HG03575 (cell line): ENCODE measurements around the gene PHTF2.
"Not testable (repeated sequence)": the region's sequence is repeated elsewhere in the genome, so short reads cannot be mapped to it uniquely, and the experiment has no call there.

ENCODE experiments used
- ATAC-seq: cut with Tn5 transposase; IDR thresholded peaks from one replicate; pipeline ENCODE4 v1.9.1; 2021; ENCODE audit not compliant: unreplicated experiment, insufficient number of reproducible peaks, low FRiP score; ENCODE audit errors: extremely low read depth

PHTF2 gene

DNA sequence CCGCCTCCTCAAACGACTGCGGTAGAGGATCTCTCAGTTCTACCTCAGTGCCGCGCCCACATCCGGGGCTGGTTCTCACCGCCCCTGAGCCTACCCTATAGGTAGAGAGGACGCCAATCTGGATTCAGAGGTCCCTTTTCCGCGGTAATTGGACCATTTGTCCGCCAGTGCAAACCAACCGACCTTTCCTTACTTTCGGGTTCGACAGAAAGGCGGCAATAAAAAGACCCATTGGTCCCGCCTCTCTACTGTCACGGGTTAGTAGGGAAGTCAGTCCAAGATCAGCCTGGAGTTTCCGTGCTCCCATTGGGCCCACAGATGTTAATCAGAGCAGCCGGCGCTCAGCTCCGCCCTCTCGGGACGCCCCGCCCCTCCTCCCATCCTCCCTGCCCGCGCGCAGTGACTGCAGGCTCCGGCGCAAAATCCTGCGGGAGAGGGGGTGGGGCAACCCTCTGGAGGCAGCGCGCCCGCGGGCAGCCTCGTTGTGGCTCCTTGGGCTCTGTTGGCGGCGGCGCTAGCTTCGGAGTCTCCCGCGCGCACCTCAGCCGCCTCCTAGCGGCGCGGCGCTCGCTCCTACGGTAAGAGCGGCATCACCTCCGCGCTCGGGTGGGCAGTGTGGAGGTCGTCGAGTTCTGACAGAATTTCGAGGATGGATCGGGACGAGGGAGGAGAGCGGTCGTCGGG is at the start of gene PHTF2, which contains the start of gene TMEM60:
Gene PHTF2, plus strand, starts transcription at position 380 of the 684 bp plus-strand sequence.
Gene TMEM60, minus strand, starts transcription at position 41 of the 684 bp plus-strand sequence. CDS start 4,061 bp downstream, outside the sequence.
- ATAC-seq: peak; percentile 73

- ATAC-seq: no peak
These were observed 46.6 kb upstream of the PHTF2 start for GRCh38 chr7:77752016-77752415.

GRCh38 chr7:77753173-77753572 is 45.4 kb upstream of the PHTF2 start:
- ATAC-seq: no peak

GRCh38 chr7:77757589-77757988 is 41.0 kb upstream of the PHTF2 start:
- peak; percentile 79 for ATAC-seq

GRCh38 chr7:77759294-77759889 is 39.2 kb upstream of the PHTF2 start:
- ATAC-seq: no peak

GRCh38 chr7:77760809-77761453 is 37.6 kb upstream of the PHTF2 start:
- no peak for ATAC-seq

DNA sequence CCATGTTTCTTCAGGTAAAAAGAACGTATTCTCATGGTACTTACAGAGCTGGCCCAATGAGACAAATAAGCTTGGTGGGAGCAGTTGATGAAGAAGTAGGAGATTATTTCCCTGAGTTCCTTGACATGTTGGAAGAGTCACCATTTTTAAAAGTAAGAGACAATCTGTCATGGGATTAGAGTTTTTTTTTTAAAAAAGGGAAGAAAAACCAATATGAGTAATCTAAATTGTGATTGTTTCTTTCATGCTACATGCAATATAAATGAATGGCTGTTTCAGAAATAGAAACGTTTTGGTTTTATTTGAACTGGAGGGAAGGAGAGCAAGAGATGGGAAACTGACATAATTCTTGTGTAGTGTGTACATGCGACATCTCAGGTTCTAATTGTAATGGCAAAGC is 33.1 kb upstream of the PHTF2 start:
- no peak for ATAC-seq

GRCh38 chr7:77765906-77766800 is 32.4 kb upstream of the PHTF2 start:
- no peak for ATAC-seq

DNA sequence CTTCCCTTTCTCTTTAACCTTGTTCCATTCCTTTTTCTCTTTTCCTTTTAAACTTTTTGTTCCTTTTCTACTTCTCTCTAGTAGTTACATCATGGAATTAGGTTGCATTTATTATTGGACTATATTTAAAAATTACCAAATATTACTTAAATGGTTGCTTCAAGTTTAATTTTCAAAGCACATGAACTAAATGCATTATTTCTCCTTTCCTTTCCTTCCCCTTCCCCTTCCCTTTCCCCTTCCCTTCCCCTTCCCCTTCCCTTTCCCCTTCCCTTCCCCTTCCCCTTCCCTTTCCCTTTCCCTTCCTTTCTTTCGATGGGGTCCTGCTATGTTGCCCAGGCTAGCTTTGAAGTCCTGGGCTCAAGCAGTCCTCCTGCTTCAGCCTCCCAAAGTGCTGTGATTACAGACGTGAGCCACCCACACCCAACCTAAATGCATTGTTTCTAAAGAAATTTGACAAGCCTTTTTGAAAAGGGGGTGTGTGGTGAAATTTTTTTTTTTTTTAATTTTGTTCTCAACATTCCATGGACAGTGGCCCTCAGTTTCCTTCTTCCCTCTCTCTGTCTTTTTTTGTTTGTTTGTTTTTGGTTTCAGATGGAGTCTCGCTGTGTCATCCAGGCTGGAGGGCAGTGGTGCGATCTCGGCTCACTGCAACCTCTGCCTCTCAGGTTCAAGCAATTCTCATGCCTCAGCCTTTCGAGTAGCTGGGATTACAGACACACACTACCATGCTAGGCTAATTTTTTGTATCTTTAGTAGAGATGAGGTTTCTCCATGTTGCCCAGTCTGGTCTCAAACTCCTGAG is 31.6 kb upstream of the PHTF2 start:
- ATAC-seq: no peak

- ATAC-seq: no peak
These were observed 28.3 kb upstream of the PHTF2 start for GRCh38 chr7:77770316-77770715.

DNA sequence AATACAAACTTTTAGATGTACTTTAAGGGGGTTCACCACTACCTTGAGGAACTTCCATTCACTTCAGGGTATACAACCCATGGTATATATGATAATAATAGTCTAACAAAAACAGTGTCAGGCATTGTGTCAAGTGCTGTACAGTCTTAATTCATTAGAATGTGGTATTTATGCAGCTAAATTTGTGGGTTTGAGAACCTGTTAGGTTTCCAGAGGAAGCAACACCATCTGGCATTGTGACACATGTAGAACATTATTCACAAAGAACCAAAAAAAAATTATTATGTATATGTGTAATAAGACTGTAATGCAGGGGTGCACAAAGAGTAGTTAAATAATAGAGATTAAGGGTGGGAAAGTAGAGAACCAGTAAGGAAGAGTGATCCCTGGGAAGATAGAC is 26.7 kb upstream of the PHTF2 start:
- ATAC-seq: no peak

GRCh38 chr7:77778535-77778934 is 20.0 kb upstream of the PHTF2 start:
- no peak for ATAC-seq

GRCh38 chr7:77782383-77782782 is 16.2 kb upstream of the PHTF2 start:
- no peak for ATAC-seq

DNA sequence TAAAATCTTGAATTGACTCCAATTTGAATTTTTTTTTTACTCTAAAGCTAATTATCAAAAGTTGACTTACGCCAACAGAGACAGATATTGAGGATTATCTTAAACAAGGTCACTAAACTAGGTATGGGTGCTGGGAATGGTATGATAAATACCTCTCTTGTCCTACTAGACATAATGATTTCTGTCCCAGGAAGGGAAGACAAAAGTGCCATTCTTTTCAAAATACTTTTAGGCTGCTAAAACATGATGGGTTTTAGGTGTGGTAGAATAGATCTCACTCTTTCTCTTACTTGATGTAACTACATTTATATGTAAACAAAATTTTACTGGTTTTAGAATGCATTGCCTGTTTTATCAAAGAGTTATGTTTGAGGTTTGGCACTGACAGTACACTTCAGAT is 15.5 kb upstream of the PHTF2 start:
- ATAC-seq: no peak

GRCh38 chr7:77783545-77783944 is 15.0 kb upstream of the PHTF2 start:
- ATAC-seq: no peak

DNA sequence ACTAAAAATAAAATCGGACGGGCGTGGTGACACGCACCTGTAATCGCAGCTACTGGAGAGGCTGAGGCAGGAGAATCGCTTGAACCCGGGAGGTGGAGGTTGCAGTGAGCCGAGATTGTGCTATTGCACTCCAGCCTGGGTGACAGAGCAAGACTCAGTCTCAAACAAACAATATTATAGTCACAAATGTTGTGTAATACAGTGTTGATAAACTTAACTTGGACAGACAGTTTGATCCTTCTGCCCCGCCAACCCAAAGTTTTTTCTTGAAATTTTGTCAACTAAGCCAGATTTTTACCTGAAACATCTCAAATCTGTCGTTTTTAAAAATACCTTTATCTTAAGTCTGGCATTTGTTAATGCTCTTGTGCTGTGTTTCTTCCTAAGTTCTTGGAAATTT is 14.1 kb upstream of the PHTF2 start:
- not testable (repeated sequence) for ATAC-seq

DNA sequence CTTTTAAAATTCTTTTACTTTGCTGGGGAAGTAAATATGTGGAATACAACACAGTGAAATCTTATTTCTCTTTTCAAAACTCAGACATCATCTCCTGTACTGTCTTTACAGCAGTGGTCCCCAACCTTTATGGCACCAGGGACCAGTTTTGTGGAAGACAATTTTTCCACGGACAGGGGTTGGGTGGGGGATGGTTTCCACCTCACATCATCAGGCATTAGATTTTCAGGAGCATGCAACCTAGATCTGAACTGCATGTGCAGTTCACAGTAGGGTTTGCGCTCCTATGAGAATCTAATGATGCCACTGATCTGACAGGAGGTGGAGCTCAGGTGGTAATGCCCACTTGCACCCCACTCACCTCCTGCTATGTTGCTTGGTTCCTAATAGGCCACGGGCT is 12.6 kb upstream of the PHTF2 start:
- no peak for ATAC-seq

- ATAC-seq: no peak
These were observed 11.8 kb upstream of the PHTF2 start for GRCh38 chr7:77786741-77787140.
